Sigmoid colon (tissue), 7 donors: ENCODE results near the gene C2CD5. TPM values are rescaled to one million over a fixed set of nuclear protein-coding genes. Genes with fewer than 3 reads are reported as not detected.
A peak's percentile ranks its signal among the peaks of the same experiment; 100 is the strongest.

Source experiments
- DNase-seq: peaks from one replicate; pipeline ENCODE4 v3.0.0-alpha.2; 2019
- H3K27ac ChIP-seq, 4 donors: fragments of 200-600 bp; sonication (generic); one replicate each; pipeline ENCODE4 v1.5.1; 2016 to 2019; ENCODE audit warnings: mild to moderate bottlenecking in 1 of 4
- H3K27me3 ChIP-seq, 3 donors: fragments of 200-600 bp; sonication (generic); one replicate each; pipeline ENCODE4 v1.5.1; 2019; ENCODE audit warnings: mild to moderate bottlenecking in 1 of 3
- H3K36me3 ChIP-seq, 4 donors: fragments of 200-600 bp; sonication (generic); one replicate each; pipeline ENCODE4 v1.5.1; 2016 to 2019
- H3K4me1 ChIP-seq, 4 donors: fragments of 200-600 bp; sonication (generic); one replicate each; pipeline ENCODE4 v1.5.1; 2017 to 2019
- H3K4me3 ChIP-seq, 4 donors: fragments of 200-600 bp; sonication (generic); one replicate each; pipeline ENCODE4 v1.5.1; 2017 to 2019; ENCODE audit warnings: mild to moderate bottlenecking in 2 of 4, moderate library complexity in 1 of 4
- H3K9me3 ChIP-seq, 4 donors: fragments of 200-600 bp in 3 of 4; sonication (generic) in 3 of 4; one replicate each; pipeline versions ENCODE4 v1.5.1 to v1.6.1; 2013 to 2019
- CTCF ChIP-seq, 4 experiments: fragments of 450-650 bp in 3 of 4; fragments of 200-600 bp in 1 of 4; IDR thresholded peaks; one replicate each; pipeline ENCODE4 v1.5.1; 2016 to 2019; ENCODE audit warnings: antibody characterized with exemption in 4 of 4, mild to moderate bottlenecking in 3 of 4, moderate library complexity in 2 of 4
- EP300 ChIP-seq, 4 donors: sonication (generic); formaldehyde crosslinking; IDR thresholded peaks; one replicate each; pipeline ENCODE4 v1.6.1; 2017; ENCODE audit warnings: antibody characterized with exemption in 4 of 4
- POLR2A ChIP-seq, 2 donors: fragments of 450-650 bp; IDR thresholded peaks; one replicate each; pipeline ENCODE4 v1.6.1; 2016; ENCODE audit warnings: antibody characterized with exemption in 2 of 2, mild to moderate bottlenecking in 2 of 2, moderate library complexity in 2 of 2
- POLR2AphosphoS5 ChIP-seq, 4 donors: sonication (generic); formaldehyde crosslinking; IDR thresholded peaks; one replicate each; pipeline ENCODE4 v1.6.1; 2017; ENCODE audit warnings: antibody characterized with exemption in 4 of 4
- WGBS, 2 donors: extraction: QIAGEN DNeasy Blood & Tissue Kit; methylation state at CpG; one replicate each; pipeline ENCODE4 v1.1.7; 2013; 5-methylcytosine and 5-hydroxymethylcytosine counted together
- intact Hi-C: fragments of 100-400 bp; cut with DNase I; formaldehyde crosslinking; loops from one replicate; pipeline ENCODE4 v1.15.1; 2023
- polyA plus RNA-seq, 3 donors: library from polyadenylated mRNA; stranded (reverse); fragments of 200-250 nt; gene quantifications; one replicate each; pipeline ENCODE4 v1.2.3, GENCODE V29; 2013
- total RNA-seq, 4 donors: library from RNA; depleted of rRNA; stranded (reverse); fragments of >200 nt; gene quantifications; one replicate each; pipeline ENCODE4 v1.1.0, GENCODE V29; 2016
- donor health status: healthy with polysubstance abuse.
- donor health status: Bipolar disorder and iron deficiency.
- donor health status: healthy.

Gene C2CD5
- total and polyA plus RNA-seq, 7 donors, result 21.6 to 60.1 (median 40.7) TPM

GRCh38 chr12:22543246-22544037 lies 900 bp downstream of the C2CD5 start:
- TF ChIP-seq POLR2AphosphoS5 (IDR thresholded peaks at IDR 0.05), result no peak
- no peak for TF ChIP-seq POLR2A (IDR thresholded peaks at IDR 0.05)
- no peak for TF ChIP-seq CTCF (IDR thresholded peaks at IDR 0.05)
- TF ChIP-seq EP300 (IDR thresholded peaks at IDR 0.05), result no peak
- DNase-seq, result peak; percentile 74
- Histone ChIP-seq H3K4me1 (peaks cover 0 to 34% (median 31%) of the 10 kb centered on the region in 4 donors), H3K9me3 (no peaks in the 10 kb centered on the region), H3K36me3 (no peaks in the 10 kb centered on the region), H3K27ac (peak overlapping the region; percentile 91 to 94 (median 92)), H3K27me3 (no peaks in the 10 kb centered on the region), H3K4me3 (peak overlapping the region; percentile 79 to 85 (median 82))
- 1 to 5% methylated on average over 28 of the region's 28 CpGs for WGBS, 2 donors
- intact Hi-C loops, result loop anchor here (1.0 kb wide), 1 partner anchor 82 kb away; the partner anchor contains the start of gene ETNK1

GRCh38 chr12:22541496-22542155 lies 2.7 kb downstream of the C2CD5 start:
- intact Hi-C loops, result no loop called here
- H3K27me3 ChIP-seq, result no peaks in the 10 kb centered on the region
- H3K36me3 ChIP-seq, result no peaks in the 10 kb centered on the region
- DNase-seq, result no peak
- H3K27ac ChIP-seq, result no peak overlapping the region
- TF ChIP-seq POLR2AphosphoS5 (IDR thresholded peaks at IDR 0.05) (no peak), EP300 (IDR thresholded peaks at IDR 0.05) (no peak), CTCF (IDR thresholded peaks at IDR 0.05) (no peak), POLR2A (IDR thresholded peaks at IDR 0.05) (no peak)
- no peak overlapping the region for H3K4me3 ChIP-seq
- 76 to 89% methylated on average over 5 of the region's 5 CpGs for WGBS, 2 donors
- H3K9me3 ChIP-seq, result no peaks in the 10 kb centered on the region
- H3K4me1 ChIP-seq, result peaks cover 0 to 43% (median 33%) of the 10 kb centered on the region in 4 donors

GRCh38 chr12:22539055-22539454 lies 5.3 kb downstream of the C2CD5 start:
- Histone ChIP-seq H3K9me3 (no peaks in the 10 kb centered on the region), H3K27me3 (no peaks in the 10 kb centered on the region), H3K27ac (peak overlapping the region; percentile 17 to 47 (median 30)), H3K4me3 (no peak overlapping the region), H3K36me3 (no peaks in the 10 kb centered on the region), H3K4me1 (peaks cover 0 to 43% (median 27%) of the 10 kb centered on the region in 4 donors)
- TF ChIP-seq EP300 (IDR thresholded peaks at IDR 0.05) (no peak), POLR2AphosphoS5 (IDR thresholded peaks at IDR 0.05) (peak in 1 of 4 donors; percentile 26)
- no peak for DNase-seq
- intact Hi-C loops, result no loop called here

DNA sequence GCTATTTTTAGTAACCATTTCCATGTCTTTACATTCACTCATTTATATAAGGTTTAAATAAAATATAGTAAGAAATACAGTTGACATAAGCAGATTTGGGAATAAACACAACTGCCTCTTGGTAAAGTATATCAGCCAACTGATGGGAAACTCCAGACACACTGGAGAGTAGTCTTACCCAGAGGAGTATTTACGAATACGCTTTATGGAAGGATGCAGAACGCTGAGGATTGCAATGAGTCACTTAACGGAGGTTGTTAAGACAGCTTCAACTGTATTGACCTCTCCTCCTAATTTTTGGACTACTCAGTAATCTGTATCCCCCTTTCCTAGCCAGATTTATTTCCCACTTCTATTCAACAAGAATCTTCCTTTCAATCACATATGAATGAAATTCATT lies 6.0 kb downstream of the C2CD5 start:
- 70 to 79% methylated on average over 4 of the region's 4 CpGs for WGBS, 2 donors
- peaks cover 0 to 41% (median 25%) of the 10 kb centered on the region in 4 donors for H3K4me1 ChIP-seq
- intact Hi-C loops, result no loop called here
- H3K4me3 ChIP-seq, result no peak overlapping the region
- H3K36me3 ChIP-seq, result peaks cover 0 to 6% (median 0%) of the 10 kb centered on the region in 4 donors
- TF ChIP-seq POLR2A (IDR thresholded peaks at IDR 0.05), result no peak
- TF ChIP-seq EP300 (IDR thresholded peaks at IDR 0.05), result no peak
- TF ChIP-seq CTCF (IDR thresholded peaks at IDR 0.05), result no peak
- TF ChIP-seq POLR2AphosphoS5 (IDR thresholded peaks at IDR 0.05), result no peak
- H3K9me3 ChIP-seq, result no peaks in the 10 kb centered on the region
- DNase-seq, result no peak
- peak overlapping the region in 2 of 4 donors; percentile 29 to 42 for H3K27ac ChIP-seq
- H3K27me3 ChIP-seq, result no peaks in the 10 kb centered on the region

DNA sequence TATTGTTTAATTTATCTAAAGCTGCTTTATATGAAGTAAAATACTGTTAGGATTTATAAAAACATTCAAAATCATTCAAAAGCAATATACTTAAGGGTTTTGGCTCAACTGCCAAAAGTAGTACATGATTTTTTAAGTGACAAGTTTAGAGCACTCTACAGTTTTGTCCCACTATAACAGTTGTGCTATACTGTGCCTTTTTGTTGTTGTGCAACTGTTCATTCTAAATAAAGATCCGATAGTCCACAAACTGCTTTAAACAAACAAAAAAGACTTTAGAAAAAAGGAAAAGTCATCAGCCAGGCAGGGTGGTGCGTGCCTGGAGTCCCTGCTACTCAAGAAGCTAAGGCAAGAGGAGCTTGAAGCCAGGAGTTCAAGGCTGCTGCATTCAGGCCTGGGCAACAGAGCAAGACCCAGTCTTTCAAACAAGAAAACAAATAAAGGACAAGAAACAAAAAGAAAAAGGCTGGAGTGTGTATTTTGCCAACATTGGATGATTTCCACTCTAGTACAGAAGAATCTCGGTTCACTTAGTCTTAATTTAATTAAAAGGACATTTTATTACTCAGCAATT lies 7.3 kb downstream of the C2CD5 start:
- intact Hi-C loops, result no loop called here
- Histone ChIP-seq H3K27me3 (no peaks in the 10 kb centered on the region), H3K4me3 (no peak overlapping the region), H3K9me3 (no peaks in the 10 kb centered on the region), H3K4me1 (peaks cover 0 to 36% (median 19%) of the 10 kb centered on the region in 4 donors), H3K27ac (peak overlapping the region in 1 of 4 donors; percentile 14), H3K36me3 (peaks cover 0 to 11% (median 3%) of the 10 kb centered on the region in 4 donors)
- 73 to 84% methylated on average over 3 of the region's 3 CpGs for WGBS, 2 donors
- TF ChIP-seq POLR2A (IDR thresholded peaks at IDR 0.05), result no peak
- no peak for TF ChIP-seq CTCF (IDR thresholded peaks at IDR 0.05)
- no peak for TF ChIP-seq POLR2AphosphoS5 (IDR thresholded peaks at IDR 0.05)
- TF ChIP-seq EP300 (IDR thresholded peaks at IDR 0.05), result no peak
- DNase-seq, result no peak
